ENCODE data around the gene UBE2J2. TPM values are rescaled to one million over a fixed set of nuclear protein-coding genes. Genes with fewer than 3 reads are reported as not detected.

The UBE2J2 gene
- total and polyA plus RNA-seq, 4 donors: 21.0 to 30.4 (median 25.8) TPM

DNA sequence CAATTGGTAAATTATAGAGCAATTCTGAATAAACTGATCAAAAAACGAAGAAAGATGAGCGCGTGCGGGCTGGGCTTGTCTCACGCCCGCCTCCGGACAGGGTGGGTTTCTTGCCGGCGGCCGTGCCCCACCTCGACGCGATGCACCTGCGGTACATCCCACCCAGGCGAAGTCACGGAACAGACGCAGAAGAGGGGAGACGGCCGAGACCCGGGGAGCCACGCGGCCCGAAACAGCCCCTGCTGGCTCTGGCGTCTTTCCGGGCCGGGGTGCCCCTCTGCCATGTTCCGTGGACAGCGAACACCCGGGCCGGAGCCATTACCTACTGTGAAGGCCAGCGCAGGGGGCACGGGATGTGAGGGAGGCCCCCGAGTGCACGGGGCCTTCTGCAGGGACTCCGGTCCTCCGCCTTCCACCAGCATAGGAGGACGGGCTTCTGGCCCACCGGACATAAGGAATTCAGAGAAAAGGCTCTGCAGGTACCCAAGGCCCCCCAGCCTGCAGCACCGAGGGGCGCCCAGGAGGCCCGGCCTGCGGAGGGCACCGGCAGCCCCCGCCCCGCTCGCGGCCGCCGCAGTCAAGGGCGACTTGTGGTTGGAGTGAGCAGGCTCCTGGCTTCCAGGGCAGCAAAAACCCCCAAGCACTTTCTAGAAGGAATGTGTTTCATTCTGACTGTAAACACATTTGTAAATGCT lies 19.5 kb downstream of the UBE2J2 start:
- no peak for DNase-seq (ENCODE audit: low spot score)
- no peak overlapping the region for H3K4me3 ChIP-seq (ENCODE audit: low read depth in 1 of 3, low read length in 3 of 3)

More for the DNA sequence above, 19.5 kb downstream of the UBE2J2 start:
- no peak for TF ChIP-seq RXRA (IDR thresholded peaks at IDR 0.05)
- TF ChIP-seq YY1 (IDR thresholded peaks at IDR 0.05): no peak
- TF ChIP-seq, protein P1, sequence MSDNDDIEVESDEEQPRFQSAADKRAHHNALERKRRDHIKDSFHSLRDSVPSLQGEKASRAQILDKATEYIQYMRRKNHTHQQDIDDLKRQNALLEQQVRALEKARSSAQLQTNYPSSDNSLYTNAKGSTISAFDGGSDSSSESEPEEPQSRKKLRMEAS (IDR thresholded peaks at IDR 0.05): no peak
- TF ChIP-seq, protein P2, sequence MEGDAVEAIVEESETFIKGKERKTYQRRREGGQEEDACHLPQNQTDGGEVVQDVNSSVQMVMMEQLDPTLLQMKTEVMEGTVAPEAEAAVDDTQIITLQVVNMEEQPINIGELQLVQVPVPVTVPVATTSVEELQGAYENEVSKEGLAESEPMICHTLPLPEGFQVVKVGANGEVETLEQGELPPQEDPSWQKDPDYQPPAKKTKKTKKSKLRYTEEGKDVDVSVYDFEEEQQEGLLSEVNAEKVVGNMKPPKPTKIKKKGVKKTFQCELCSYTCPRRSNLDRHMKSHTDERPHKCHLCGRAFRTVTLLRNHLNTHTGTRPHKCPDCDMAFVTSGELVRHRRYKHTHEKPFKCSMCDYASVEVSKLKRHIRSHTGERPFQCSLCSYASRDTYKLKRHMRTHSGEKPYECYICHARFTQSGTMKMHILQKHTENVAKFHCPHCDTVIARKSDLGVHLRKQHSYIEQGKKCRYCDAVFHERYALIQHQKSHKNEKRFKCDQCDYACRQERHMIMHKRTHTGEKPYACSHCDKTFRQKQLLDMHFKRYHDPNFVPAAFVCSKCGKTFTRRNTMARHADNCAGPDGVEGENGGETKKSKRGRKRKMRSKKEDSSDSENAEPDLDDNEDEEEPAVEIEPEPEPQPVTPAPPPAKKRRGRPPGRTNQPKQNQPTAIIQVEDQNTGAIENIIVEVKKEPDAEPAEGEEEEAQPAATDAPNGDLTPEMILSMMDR (IDR thresholded peaks at IDR 0.05; ENCODE audit: low read depth, low read length, missing input control): no peak
- TF ChIP-seq EGR1 (IDR thresholded peaks at IDR 0.05; ENCODE audit: low read depth in 2 of 2): no peak
- TF ChIP-seq, protein P3, sequence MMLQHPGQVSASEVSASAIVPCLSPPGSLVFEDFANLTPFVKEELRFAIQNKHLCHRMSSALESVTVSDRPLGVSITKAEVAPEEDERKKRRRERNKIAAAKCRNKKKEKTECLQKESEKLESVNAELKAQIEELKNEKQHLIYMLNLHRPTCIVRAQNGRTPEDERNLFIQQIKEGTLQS (IDR thresholded peaks at IDR 0.05): no peak
- TF ChIP-seq SP1 (IDR thresholded peaks at IDR 0.05): no peak
- no peak for TF ChIP-seq NR2F2 (IDR thresholded peaks at IDR 0.05)
- TF ChIP-seq JUND (IDR thresholded peaks at IDR 0.05): no peak
- TF ChIP-seq HNF4A (conservative IDR thresholded peaks at IDR 0.05): no peak
- TF ChIP-seq, protein P4, sequence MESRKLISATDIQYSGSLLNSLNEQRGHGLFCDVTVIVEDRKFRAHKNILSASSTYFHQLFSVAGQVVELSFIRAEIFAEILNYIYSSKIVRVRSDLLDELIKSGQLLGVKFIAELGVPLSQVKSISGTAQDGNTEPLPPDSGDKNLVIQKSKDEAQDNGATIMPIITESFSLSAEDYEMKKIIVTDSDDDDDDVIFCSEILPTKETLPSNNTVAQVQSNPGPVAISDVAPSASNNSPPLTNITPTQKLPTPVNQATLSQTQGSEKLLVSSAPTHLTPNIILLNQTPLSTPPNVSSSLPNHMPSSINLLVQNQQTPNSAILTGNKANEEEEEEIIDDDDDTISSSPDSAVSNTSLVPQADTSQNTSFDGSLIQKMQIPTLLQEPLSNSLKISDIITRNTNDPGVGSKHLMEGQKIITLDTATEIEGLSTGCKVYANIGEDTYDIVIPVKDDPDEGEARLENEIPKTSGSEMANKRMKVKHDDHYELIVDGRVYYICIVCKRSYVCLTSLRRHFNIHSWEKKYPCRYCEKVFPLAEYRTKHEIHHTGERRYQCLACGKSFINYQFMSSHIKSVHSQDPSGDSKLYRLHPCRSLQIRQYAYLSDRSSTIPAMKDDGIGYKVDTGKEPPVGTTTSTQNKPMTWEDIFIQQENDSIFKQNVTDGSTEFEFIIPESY (IDR thresholded peaks at IDR 0.05): no peak
- no peak for TF ChIP-seq RAD21 (IDR thresholded peaks at IDR 0.05)
- no peak for TF ChIP-seq FOXA1 (IDR thresholded peaks at IDR 0.05)
- TF ChIP-seq GABPA (IDR thresholded peaks at IDR 0.05 in 1 of 2, conservative IDR thresholded peaks at IDR 0.05 in 1 of 2): no peak
- no peak for TF ChIP-seq HNF4G (IDR thresholded peaks at IDR 0.05)
- TF ChIP-seq FOXA2 (IDR thresholded peaks at IDR 0.05): no peak
- TF ChIP-seq TAF1 (conservative IDR thresholded peaks at IDR 0.05): no peak
- TF ChIP-seq, protein P5, sequence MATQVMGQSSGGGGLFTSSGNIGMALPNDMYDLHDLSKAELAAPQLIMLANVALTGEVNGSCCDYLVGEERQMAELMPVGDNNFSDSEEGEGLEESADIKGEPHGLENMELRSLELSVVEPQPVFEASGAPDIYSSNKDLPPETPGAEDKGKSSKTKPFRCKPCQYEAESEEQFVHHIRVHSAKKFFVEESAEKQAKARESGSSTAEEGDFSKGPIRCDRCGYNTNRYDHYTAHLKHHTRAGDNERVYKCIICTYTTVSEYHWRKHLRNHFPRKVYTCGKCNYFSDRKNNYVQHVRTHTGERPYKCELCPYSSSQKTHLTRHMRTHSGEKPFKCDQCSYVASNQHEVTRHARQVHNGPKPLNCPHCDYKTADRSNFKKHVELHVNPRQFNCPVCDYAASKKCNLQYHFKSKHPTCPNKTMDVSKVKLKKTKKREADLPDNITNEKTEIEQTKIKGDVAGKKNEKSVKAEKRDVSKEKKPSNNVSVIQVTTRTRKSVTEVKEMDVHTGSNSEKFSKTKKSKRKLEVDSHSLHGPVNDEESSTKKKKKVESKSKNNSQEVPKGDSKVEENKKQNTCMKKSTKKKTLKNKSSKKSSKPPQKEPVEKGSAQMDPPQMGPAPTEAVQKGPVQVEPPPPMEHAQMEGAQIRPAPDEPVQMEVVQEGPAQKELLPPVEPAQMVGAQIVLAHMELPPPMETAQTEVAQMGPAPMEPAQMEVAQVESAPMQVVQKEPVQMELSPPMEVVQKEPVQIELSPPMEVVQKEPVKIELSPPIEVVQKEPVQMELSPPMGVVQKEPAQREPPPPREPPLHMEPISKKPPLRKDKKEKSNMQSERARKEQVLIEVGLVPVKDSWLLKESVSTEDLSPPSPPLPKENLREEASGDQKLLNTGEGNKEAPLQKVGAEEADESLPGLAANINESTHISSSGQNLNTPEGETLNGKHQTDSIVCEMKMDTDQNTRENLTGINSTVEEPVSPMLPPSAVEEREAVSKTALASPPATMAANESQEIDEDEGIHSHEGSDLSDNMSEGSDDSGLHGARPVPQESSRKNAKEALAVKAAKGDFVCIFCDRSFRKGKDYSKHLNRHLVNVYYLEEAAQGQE (IDR thresholded peaks at IDR 0.05): no peak
- WGBS: 95% methylated on average over 50 of the region's 50 CpGs
- H3K9me3 ChIP-seq (ENCODE audit: control insufficient read depth in 4 of 4, low read length in 3 of 4): no peaks in the 10 kb centered on the region
- peaks cover 13 to 30% (median 16%) of the 10 kb centered on the region in 4 donors for H3K36me3 ChIP-seq (ENCODE audit: control insufficient read depth in 4 of 4, insufficient read depth in 3 of 4, low read depth in 1 of 4, low read length in 3 of 4)
- no peak overlapping the region for H3K9ac ChIP-seq (ENCODE audit: low read depth in 1 of 2, low read length in 2 of 2)
- no peak overlapping the region for H3K27ac ChIP-seq (ENCODE audit: low read depth in 1 of 2, low read length in 2 of 2)
- H3K4me1 ChIP-seq (ENCODE audit: control insufficient read depth in 4 of 4, insufficient read depth in 4 of 4, low read length in 3 of 4): no peaks in the 10 kb centered on the region
- H3K27me3 ChIP-seq (ENCODE audit: control insufficient read depth in 4 of 4, insufficient read depth in 4 of 4, low read length in 3 of 4): no peaks in the 10 kb centered on the region
